HG02885 (cell line): ENCODE measurements around the gene KIF3A.
A peak's percentile ranks its signal among the peaks of the same experiment; 100 is the strongest.

Source experiments
- ATAC-seq: cut with Tn5 transposase; IDR thresholded peaks from one replicate; pipeline ENCODE4 v1.9.1; 2021; ENCODE audit warnings: mild to moderate bottlenecking; ENCODE audit not compliant: unreplicated experiment, poor library complexity

Gene KIF3A

GRCh38 chr5:132736853-132737833 is at the start of gene KIF3A:
Gene KIF3A (minus strand): TSS chr5:132737546. CDS start chr5:132737419, 127 bp downstream.
- ATAC-seq: peak; percentile 89

GRCh38 chr5:132787076-132787475 is 49.7 kb upstream of the KIF3A start:
- ATAC-seq: no peak

- no peak for ATAC-seq
These were observed 48.5 kb upstream of the KIF3A start for GRCh38 chr5:132785864-132786263.

GRCh38 chr5:132785365-132785764 is 48.0 kb upstream of the KIF3A start:
- ATAC-seq: no peak

- ATAC-seq: no peak
These were observed 44.8 kb upstream of the KIF3A start for GRCh38 chr5:132782101-132782500.

DNA sequence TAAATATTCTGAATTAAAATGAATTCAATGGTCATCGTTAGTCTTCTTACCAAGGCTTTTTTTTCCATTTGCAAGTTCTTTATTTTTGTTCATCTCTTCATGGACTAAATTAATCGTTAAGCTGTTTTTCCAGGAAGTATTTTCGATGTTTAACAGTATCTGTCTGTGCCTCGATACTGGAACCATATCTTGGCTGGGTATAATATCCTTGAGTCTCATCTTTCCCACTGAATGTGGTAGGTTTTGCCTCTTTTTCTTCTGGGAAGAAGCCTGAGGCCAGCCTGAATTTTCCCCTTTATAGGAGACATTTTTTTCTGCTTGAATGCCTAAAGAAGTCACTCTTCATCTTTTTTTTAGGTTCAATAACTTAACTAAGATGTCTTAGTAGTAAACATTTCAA is 43.7 kb upstream of the KIF3A start:
- no peak for ATAC-seq

DNA sequence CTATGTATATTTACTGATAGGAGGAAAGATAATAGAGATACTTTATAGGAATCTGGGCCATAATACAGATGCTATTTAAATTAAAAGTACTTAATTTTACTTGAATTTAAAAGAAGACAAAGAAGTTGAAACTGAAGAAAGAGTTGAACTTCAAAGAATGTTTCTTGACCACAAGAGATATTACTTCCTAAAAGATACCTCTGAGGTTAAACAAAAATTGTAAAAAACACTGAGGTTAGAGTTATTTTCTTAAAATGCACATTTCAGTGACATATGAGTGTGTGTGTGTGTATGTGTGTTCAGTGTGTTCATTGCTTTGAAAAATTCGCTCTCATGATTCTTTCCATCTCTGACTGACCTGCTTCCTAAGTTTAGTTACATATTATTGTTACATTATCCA is 43.2 kb upstream of the KIF3A start:
- ATAC-seq: no peak

DNA sequence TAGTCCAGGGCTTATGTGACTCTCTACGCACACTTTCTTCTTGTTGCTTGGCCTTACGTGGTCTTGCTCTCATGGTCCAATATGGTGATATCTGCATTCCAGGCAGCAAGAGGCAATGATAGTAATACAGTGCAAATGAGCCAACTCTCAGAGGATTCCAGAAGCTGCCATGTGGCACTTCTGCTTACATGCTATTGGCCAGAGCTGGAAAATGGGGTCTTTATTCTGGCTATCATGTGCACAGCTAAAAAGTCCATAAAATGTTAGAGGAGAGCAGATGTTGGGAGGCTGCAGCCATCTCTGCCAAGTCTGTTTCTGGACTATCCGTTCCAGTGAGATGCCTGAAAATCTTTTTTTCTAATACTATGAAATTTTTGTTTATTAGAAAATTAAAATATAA is 42.6 kb upstream of the KIF3A start:
- ATAC-seq: no peak

- no peak for ATAC-seq
These were observed 41.5 kb upstream of the KIF3A start for GRCh38 chr5:132778856-132779255.

DNA sequence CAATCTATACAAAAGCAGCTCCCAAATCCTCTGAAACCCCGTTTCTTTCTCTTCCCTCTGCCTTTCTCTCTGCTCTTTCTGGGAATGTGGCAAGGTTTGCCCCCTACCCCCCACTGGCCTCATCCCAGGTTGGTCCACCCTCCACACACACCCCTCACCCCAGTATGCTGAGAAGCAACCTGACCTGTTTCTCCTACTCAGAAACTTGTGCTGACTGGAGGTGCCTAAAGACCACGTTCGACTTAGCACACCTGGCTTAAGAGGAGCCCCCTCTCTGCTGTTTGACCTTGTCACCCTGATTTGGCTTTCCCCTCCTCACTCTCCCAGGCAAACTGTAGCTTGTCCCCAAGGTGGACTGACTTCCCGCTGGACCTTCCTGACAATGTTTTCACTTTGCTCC is 40.8 kb upstream of the KIF3A start:
- ATAC-seq: no peak

GRCh38 chr5:132777209-132778069 is 40.1 kb upstream of the KIF3A start, which contains the start of gene SEPTIN8:
Gene SEPTIN8 (minus strand): TSS chr5:132777239. CDS start chr5:132777137, 102 bp downstream.
- peak; percentile 53 for ATAC-seq

GRCh38 chr5:132776938-132777208 is 39.5 kb upstream of the KIF3A start:
- no peak for ATAC-seq

DNA sequence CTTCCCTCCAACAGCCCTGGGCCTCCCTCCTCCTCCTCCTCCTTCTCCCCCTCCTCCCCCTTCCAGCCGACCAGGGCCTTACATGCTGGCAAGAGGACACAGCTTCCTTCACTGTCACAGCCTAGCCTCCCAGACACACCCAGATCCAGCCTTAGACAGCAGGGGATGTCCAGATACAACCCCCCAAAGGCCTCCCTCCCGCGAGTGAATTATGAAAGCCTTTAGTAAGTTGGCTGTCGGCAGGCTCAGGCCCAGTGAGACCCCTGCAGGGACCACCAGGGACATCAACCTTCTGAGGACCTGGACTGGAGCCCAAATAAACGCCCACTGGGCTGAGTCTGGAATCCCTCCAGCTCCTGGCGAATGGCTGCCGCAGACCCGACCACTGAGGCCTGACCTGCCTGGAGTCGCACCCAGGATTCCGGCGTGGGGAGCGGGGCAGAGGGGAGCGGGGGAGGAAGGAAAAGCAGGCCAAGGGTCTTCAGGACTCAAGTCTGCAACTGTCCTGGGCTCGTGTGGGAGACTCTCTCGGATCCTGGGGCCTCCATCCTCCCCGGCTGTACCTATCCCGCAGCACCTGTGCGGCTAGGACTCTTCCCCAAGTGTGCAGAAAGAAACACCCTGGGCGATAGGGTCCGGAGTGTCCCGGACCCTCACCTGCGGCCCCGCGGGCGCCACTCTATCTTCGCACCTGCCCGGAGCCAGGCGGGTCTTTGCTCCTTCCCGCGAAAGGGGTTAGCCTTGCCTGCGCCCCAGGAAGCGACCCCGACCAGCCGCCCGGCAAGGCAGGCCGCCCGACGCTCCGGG is 39.0 kb upstream of the KIF3A start:
- peak; percentile 9 for ATAC-seq

DNA sequence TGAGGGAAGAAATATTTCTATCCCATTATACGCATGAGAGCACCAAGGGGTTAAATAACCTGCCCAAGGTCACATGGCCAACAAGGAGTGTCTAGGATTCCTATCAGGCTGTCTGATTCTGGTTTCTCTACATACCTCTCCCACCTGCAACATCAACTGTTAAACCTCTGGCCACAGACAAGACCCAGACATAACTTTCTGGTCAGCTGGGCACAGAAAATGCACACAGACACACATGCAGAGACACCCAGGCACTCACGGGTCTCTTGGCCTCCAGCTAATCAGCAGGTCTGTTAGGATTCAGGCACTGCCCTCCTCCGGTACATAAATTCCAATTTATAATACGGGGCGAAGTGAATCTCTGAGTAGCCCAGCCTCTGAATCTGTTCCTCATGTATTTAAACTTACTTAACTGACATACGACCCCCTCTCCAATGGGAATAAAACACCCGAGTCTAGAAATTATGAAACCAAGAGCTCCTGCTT is 38.2 kb upstream of the KIF3A start:
- no peak for ATAC-seq

DNA sequence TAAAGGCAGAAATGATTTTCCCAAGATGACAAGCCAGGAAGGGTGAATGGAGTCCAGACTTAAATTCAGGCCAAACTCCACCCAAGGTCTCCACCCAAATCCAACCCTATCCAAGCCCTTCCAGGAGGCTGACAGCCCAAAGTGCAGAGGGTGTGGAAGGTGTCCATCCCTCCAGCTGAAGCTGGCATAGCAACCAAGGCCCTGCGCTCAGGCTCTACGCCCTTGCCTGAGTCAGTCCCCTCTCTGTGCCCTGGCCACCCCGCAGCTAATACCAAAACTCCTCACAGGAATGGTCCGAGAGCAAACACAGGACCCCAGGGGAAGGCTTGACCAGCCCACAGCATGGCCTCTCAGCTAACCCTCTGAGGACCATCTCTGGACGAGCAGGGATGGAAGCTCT is 37.5 kb upstream of the KIF3A start:
- ATAC-seq: no peak

GRCh38 chr5:132774406-132774805 is 37.1 kb upstream of the KIF3A start:
- no peak for ATAC-seq

GRCh38 chr5:132773601-132774355 is 36.4 kb upstream of the KIF3A start:
- no peak for ATAC-seq

- ATAC-seq: no peak
These were observed 35.8 kb upstream of the KIF3A start for GRCh38 chr5:132773114-132773513.

GRCh38 chr5:132772291-132773070 is 35.1 kb upstream of the KIF3A start:
- no peak for ATAC-seq
